IPS DF 6.9 (cell line): Measurements from ENCODE around the gene COPZ1.
"Not testable (repeated sequence)": the region's sequence is repeated elsewhere in the genome, so short reads cannot be mapped to it uniquely, and the experiment has no call there.

ENCODE experiments used
- DNase-seq: peaks from one replicate; pipeline ENCODE4 v3.0.0-alpha.2; 2013; ENCODE audit warnings: low read depth, low spot score
- H3K27ac ChIP-seq: one replicate; pipeline ENCODE4 v1.5.1; 2013; ENCODE audit warnings: low read length, control low read depth
- H3K27me3 ChIP-seq: 2 replicates; pipeline ENCODE4 v1.6.1; 2013; ENCODE audit warnings: mild to moderate bottlenecking, low read length; ENCODE audit not compliant: control insufficient read depth, insufficient read depth
- H3K36me3 ChIP-seq: 2 replicates; pipeline ENCODE4 v1.6.1; 2013; ENCODE audit warnings: low read length; ENCODE audit not compliant: control insufficient read depth, insufficient read depth
- H3K4me1 ChIP-seq: 2 replicates; pipeline ENCODE4 v1.6.1; 2013; ENCODE audit warnings: low read length; ENCODE audit not compliant: control insufficient read depth, insufficient read depth
- H3K4me3 ChIP-seq: 2 replicates; pipeline ENCODE4 v1.5.1; 2013; ENCODE audit warnings: mild to moderate bottlenecking, low read length
- H3K9me3 ChIP-seq: 2 replicates; pipeline ENCODE4 v1.6.1; 2013; ENCODE audit warnings: low read length, inconsistent platforms; ENCODE audit not compliant: control insufficient read depth, insufficient read depth
- WGBS: extraction: QIAGEN DNeasy Blood & Tissue Kit; methylation state at CpG from one replicate; pipeline ENCODE4 v1.1.7; 2013; ENCODE audit warnings: mixed read lengths, missing lambda C conversion rate; ENCODE audit not compliant: insufficient read length, insufficient coverage; 5-methylcytosine and 5-hydroxymethylcytosine counted together

Gene COPZ1, protein sequence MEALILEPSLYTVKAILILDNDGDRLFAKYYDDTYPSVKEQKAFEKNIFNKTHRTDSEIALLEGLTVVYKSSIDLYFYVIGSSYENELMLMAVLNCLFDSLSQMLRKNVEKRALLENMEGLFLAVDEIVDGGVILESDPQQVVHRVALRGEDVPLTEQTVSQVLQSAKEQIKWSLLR

DNA sequence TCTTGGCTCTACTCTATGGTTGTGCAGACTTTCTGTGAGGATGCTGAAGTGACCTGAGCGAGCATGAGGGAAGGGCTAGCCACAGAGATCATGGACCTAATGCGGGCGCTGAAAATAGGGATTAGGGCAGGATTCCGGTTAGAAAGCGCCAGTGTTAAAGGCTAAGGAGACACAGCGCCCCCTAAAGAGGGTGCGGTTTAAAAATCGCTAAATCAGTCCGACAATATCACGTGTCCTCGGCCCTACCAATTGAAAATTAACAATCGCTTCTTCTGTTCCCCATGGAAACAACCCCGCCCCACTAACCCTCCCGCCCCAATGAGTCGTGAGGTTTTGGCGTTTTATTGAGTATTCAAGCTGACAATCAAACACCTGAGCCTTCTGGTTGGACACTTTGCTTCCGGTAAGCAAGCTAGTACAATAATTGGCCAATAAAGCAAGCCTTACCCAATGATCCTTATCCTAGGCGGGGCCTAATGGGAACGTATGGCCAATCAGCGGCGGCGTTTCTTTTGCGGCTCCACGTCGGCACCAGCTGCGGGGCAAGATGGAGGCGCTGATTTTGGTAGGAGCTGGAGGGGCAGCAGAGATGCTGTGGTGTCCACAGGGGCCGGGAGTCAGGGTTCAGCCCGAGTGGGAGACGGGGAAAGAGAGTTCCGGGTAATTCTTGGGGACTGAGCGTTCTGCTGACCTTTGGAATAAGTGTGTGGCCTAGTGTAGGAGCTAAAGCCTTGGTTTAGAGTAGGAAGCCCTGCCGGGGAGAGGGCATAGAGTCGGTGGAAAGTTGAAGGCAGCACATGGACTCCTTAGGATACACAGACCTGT lies at the start of gene COPZ1:
COPZ1 (plus strand) TSS at position 515 of the 825 bp plus-strand sequence; CDS start at position 548, 33 bp downstream.
- Histone ChIP-seq H3K27ac (no peak within 1 kb of the TSS), H3K4me1 (no peaks in the 10 kb centered on the region), H3K4me3 (peak within 1 kb of the TSS; percentile 92), H3K27me3 (no peaks in the 10 kb centered on the region), H3K36me3 (no peaks in the 10 kb centered on the region), H3K9me3 (no peaks in the 10 kb centered on the region)
- no CpG with 5 or more reads among the region's 34 CpGs for WGBS
- peak; percentile 99 for DNase-seq

DNA sequence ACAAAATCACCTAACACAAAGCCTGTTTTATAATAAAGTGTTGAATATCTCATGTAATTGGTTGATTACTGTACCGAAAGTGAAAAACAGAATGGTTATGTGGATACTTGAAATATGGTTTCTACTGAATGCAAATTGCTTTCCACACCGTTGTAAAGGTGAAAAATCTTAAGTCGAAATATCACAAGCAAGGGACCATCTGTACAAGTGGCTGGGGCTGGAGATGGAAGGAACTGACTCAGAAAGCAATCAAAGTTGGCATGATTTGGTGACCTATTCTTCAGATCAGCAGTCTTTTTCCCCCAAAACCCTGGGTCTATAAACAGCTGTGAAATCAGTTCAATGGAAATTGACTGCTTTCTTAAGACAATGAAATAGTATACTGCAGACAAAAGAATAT lies 48.6 kb upstream of the COPZ1 start:
- DNase-seq: no peak
- H3K4me3 ChIP-seq: no peak overlapping the region
- H3K9me3 ChIP-seq: no peaks in the 10 kb centered on the region
- WGBS: no CpG with 5 or more reads among the region's 3 CpGs
- H3K36me3 ChIP-seq: no peaks in the 10 kb centered on the region; the same call in 1 of the 2 replicates
- no peak overlapping the region for H3K27ac ChIP-seq
- H3K27me3 ChIP-seq: no peaks in the 10 kb centered on the region
- peaks cover 1% of the 10 kb centered on the region; the same call in 1 of the 2 replicates for H3K4me1 ChIP-seq

DNA sequence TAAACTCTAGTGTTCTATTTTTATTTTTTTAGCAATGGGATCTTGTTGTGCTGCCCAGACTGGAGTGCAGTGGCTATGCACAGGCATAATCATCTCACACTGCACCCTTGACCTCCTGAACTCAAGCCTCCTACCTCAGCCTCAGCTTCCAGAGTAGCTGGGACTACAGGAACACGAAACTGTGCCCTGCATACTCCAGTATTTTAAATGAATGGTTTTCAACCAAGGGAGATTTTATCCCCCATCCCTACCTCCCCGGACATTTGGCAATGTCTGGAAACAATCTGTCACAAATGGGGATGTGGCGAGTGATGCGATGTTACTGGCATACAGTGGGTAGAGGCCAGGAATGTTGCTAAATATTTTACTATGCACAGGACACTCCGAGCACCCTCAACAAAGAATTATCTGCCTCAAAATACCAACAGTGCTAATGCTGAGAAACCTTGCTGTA lies 47.1 kb upstream of the COPZ1 start:
- Histone ChIP-seq H3K4me1 (peaks cover 1% of the 10 kb centered on the region; the same call in 1 of the 2 replicates), H3K9me3 (no peaks in the 10 kb centered on the region), H3K4me3 (no peak overlapping the region), H3K36me3 (peaks cover 9% of the 10 kb centered on the region; the same call in 1 of the 2 replicates), H3K27me3 (no peaks in the 10 kb centered on the region), H3K27ac (no peak overlapping the region)
- no peak for DNase-seq
- WGBS: no CpG with 5 or more reads among the region's 5 CpGs

DNA sequence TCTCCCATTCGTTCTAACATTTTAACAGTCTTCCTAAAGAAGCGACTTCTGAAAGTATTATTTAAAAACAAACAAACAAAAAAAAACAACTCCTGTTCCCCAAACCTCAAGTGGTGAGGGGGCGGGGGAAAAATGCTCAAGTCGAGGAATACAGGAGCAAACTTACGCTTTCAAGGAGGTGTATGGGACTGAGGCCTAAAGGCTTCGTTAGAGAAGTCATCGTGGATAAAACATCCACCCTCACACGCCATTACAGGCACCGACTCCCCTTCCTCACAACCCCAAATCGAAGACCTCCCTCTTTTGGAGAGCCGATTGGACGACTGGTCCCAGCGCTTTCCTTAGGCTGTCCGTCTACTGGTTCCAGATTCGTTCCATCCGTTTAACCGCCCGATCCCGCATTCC lies 45.7 kb upstream of the COPZ1 start:
- Histone ChIP-seq H3K27me3 (no peaks in the 10 kb centered on the region), H3K36me3 (peaks cover 21% of the 10 kb centered on the region; the same call in 1 of the 2 replicates), H3K4me1 (peaks cover 1% of the 10 kb centered on the region; the same call in 1 of the 2 replicates), H3K4me3 (peak overlapping the region; percentile 76; the same call in 1 of the 2 replicates), H3K9me3 (no peaks in the 10 kb centered on the region), H3K27ac (no peak overlapping the region)
- no CpG with 5 or more reads among the region's 19 CpGs for WGBS
- no peak for DNase-seq

DNA sequence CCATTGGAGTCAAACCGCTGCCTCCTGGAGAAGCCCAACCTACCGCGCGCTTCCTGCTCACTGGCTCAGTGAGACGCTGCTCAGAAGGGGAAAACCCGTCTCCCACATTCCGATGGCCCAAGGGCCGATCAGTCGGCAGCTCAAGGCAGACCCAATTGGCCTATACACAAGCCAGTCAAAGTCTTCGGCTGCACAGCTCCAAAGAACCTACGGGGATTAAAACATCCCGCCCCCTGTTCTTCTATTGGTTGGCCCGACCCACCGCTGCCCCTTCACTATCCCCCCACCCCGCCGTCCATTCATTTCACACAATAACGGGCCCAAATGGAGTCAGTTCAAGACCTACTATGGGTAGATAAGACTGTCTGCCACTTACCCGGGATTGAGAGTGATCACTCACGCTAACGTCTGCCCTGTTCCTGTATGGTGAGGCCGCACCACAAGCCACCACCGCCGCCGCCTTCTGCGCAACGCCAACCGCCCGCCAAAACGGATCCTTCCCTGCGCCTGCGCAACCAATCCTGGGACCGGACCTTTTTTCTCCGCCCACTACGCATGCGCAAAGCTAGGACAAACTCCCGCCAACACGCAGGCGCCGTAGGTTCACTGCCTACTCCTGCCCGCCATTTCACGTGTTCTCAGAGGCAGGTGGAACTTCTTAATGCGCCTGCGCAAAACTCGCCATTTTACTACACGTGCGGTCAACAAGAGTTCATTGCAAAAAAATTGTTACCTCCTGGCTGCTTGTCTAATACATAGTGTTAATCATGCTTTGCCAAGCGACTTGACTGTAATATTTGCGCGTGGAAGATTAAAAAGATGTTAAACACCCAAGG lies 45.1 kb upstream of the COPZ1 start, which contains the start of gene CBX5:
CBX5 (minus strand) TSS at position 491 of the 836 bp plus-strand sequence. CDS start 22,472 bp downstream, outside the sequence.
- Histone ChIP-seq H3K36me3 (peaks cover 21% of the 10 kb centered on the region; the same call in 1 of the 2 replicates), H3K27ac (peak within 1 kb of the TSS; percentile 2), H3K27me3 (no peaks in the 10 kb centered on the region), H3K4me3 (peak within 1 kb of the TSS; percentile 79; the same call in 1 of the 2 replicates), H3K9me3 (no peaks in the 10 kb centered on the region), H3K4me1 (peaks cover 1% of the 10 kb centered on the region; the same call in 1 of the 2 replicates)
- DNase-seq: peak; percentile 96
- no CpG with 5 or more reads among the region's 49 CpGs for WGBS

DNA sequence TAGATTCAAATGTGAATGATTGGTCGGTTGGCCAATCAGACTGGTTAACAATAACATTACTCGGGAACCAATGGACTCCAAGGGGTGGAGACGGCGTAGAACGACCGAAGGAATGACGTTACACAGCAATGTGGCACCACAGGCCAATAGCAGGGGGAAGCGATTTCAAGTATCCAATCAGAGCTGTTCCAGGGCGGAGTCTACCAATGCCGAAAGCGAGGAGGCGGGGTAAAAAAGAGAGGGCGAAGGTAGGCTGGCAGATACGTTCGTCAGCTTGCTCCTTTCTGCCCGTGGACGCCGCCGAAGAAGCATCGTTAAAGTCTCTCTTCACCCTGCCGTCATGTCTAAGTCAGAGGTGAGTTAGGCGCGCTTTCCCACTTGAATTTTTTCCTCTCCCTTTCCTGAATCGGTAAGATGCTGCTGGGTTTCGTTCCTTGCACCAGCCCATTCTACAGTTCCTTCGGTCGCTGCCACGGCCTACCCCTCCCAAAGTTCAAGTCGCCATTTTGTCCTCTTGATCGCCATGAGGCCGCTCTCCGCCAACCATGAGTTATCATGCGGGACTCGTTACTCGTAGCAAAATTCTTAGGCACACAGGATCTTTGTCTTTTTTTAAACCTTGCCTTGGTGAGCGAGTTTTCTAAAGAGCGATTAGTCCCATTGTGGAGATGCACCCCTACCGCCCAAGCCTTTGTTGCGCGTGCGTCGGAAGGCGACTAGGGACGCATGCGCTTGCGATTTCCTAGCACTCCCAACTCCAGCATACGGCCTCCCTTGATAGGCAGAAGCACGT lies 44.3 kb upstream of the COPZ1 start, which contains the start of gene HNRNPA1:
HNRNPA1 (plus strand) TSS at position 259 of the 793 bp plus-strand sequence; CDS start at position 341, 82 bp downstream.
- peak within 1 kb of the TSS; percentile 2 for H3K27ac ChIP-seq

DNA sequence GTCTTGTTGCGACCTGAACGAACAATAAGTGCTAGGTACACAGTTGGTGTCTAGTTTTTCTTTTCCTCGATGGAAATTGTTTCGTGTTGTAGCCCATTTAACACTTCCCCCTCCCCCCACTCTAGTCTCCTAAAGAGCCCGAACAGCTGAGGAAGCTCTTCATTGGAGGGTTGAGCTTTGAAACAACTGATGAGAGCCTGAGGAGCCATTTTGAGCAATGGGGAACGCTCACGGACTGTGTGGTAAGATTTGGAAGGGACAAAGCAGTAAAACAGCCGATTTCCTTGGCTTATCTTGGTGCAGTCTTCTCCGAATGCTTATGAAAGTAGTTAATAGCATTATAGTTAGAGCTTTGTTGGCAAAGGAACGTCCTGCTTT lies 43.7 kb upstream of the COPZ1 start:
- DNase-seq, H3K9me3 ChIP-seq, H3K4me1 ChIP-seq, H3K27me3 ChIP-seq: not testable (repeated sequence)
- peak overlapping the region; percentile 2 for H3K27ac ChIP-seq
- peak overlapping the region; percentile 79; the same call in 1 of the 2 replicates for H3K4me3 ChIP-seq
- H3K36me3 ChIP-seq: peaks cover 27% of the 10 kb centered on the region; the same call in 1 of the 2 replicates
- no CpG with 5 or more reads among the region's 10 CpGs for WGBS

More for the DNA sequence above, 44.3 kb upstream of the COPZ1 start, which contains the start of gene HNRNPA1:
- H3K36me3 ChIP-seq: peaks cover 22% of the 10 kb centered on the region; the same call in 1 of the 2 replicates
- no peaks in the 10 kb centered on the region for H3K27me3 ChIP-seq
- peak; percentile 99 for DNase-seq
- no CpG with 5 or more reads among the region's 48 CpGs for WGBS
- no peaks in the 10 kb centered on the region for H3K9me3 ChIP-seq
- H3K4me3 ChIP-seq: peak within 1 kb of the TSS; percentile 79; the same call in 1 of the 2 replicates
- peaks cover 1% of the 10 kb centered on the region; the same call in 1 of the 2 replicates for H3K4me1 ChIP-seq

DNA sequence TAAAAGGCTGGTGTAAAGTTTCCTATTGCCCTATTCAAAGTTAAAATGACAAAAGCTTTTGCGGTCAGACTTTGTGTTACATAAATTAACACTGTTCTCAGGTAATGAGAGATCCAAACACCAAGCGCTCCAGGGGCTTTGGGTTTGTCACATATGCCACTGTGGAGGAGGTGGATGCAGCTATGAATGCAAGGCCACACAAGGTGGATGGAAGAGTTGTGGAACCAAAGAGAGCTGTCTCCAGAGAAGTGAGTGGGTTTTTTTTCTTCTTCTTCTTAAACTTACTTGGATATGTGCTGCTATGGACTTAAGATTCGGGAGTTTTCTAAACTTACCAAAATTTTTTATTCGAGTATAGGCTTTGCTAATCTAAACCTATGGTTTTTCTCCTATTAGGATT lies 43.2 kb upstream of the COPZ1 start:
- peaks cover 27% of the 10 kb centered on the region; the same call in 1 of the 2 replicates for H3K36me3 ChIP-seq
- no CpG with 5 or more reads among the region's 4 CpGs for WGBS
- not testable (repeated sequence) for DNase-seq, H3K9me3 ChIP-seq, H3K27me3 ChIP-seq, H3K4me1 ChIP-seq, H3K27ac ChIP-seq
- peak overlapping the region; percentile 79; the same call in 1 of the 2 replicates for H3K4me3 ChIP-seq

DNA sequence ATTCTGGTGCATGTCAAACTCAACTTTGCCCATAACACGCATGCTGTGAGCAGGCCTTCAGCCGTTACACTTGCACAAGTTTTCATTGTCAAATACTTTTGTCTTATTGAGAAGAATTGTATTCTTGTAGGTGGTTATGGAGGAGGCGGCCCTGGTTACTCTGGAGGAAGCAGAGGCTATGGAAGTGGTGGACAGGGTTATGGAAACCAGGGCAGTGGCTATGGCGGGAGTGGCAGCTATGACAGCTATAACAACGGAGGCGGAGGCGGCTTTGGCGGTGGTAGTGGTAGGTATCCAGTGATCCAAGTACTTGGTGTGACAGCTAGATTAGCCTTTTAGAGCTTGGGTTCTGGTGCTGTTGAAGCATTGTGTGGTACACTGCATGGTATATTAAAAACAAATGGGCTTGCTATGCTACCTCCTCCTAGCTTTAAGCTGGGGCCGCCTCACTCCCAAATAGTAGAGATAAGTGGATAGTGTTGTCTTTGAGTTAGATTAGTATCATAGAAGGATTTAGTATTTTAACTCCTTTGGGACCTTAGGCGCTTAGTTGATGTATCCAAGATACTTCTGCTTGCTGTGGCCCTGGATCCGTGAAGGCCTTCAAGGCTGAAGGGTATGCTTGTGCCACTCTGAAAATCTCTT lies 41.9 kb upstream of the COPZ1 start:
- Histone ChIP-seq H3K4me1 (no peaks in the 10 kb centered on the region), H3K27ac (no peak overlapping the region), H3K36me3 (peaks cover 32% of the 10 kb centered on the region; the same call in 1 of the 2 replicates), H3K9me3 (no peaks in the 10 kb centered on the region), H3K4me3 (peak overlapping the region; percentile 1; the same call in 1 of the 2 replicates), H3K27me3 (no peaks in the 10 kb centered on the region)
- no peak for DNase-seq
- whole genome bisulfite sequencing: no CpG with 5 or more reads among the region's 11 CpGs
